A549 (cell line): Measurements from ENCODE around the gene TPM4.
"Not testable (repeated sequence)": the region's sequence is repeated elsewhere in the genome, so short reads cannot be mapped to it uniquely, and the experiment has no call there.

ENCODE experiments used
- CEBPB ChIP-seq, 2 experiments: fragments of >200 bp in 1 of 2; sonication (Bioruptor Twin) in 1 of 2; formaldehyde crosslinking in 1 of 2; IDR thresholded peaks; 2 replicates each; pipeline ENCODE4 v1.6.1; 2012 to 2016
- MYC ChIP-seq: IDR thresholded peaks from 2 replicates; pipeline ENCODE4 v1.6.1; 2012; ENCODE audit warnings: mild to moderate bottlenecking, inconsistent platforms, low read length, improper control_type of control experiment, borderline replicate concordance
- RAD21 ChIP-seq, 2 experiments: fragments of >200 bp in 1 of 2; sonication (Bioruptor Twin) in 1 of 2; formaldehyde crosslinking in 1 of 2; IDR thresholded peaks in 1 of 2; conservative IDR thresholded peaks in 1 of 2; 2 replicates in 1 of 2; 3 replicates in 1 of 2; pipeline ENCODE4 v1.6.1; 2012 to 2018; ENCODE audit warnings: inconsistent platforms in 1 of 2
- RNF2 ChIP-seq: fragments of 200-600 bp; sonication (generic); IDR thresholded peaks from 2 replicates; pipeline ENCODE4 v1.6.1; 2016; ENCODE audit warnings: low read depth, mild to moderate bottlenecking, antibody characterized with exemption, moderate library complexity, borderline replicate concordance
- SREBF2 ChIP-seq: fragments of 450-650 bp; IDR thresholded peaks from 2 replicates; pipeline ENCODE4 v1.6.1; 2014; ENCODE audit warnings: mild to moderate bottlenecking, moderate library complexity
- TF ChIP-seq, protein P1 (sequence below): fragments of >200 bp; sonication (Bioruptor Twin); formaldehyde crosslinking; IDR thresholded peaks from 3 replicates; pipeline ENCODE4 v1.5.1; 2016
- TF ChIP-seq, protein P2 (sequence below): fragments of 150-350 bp; IDR thresholded peaks from 2 replicates; pipeline ENCODE4 v1.6.1; 2014; ENCODE audit warnings: low read depth, mild to moderate bottlenecking, low read length

GRCh38 chr19:16099314-16099965 is 23.1 kb downstream of the TPM4 start:
- not testable (repeated sequence) for TF ChIP-seq CEBPB (IDR thresholded peaks at IDR 0.05); SREBF2; RNF2; MYC; RAD21 (conservative IDR thresholded peaks at IDR 0.05 in 1 of 2, IDR thresholded peaks at IDR 0.05 in 1 of 2)
- TF ChIP-seq, protein P1, sequence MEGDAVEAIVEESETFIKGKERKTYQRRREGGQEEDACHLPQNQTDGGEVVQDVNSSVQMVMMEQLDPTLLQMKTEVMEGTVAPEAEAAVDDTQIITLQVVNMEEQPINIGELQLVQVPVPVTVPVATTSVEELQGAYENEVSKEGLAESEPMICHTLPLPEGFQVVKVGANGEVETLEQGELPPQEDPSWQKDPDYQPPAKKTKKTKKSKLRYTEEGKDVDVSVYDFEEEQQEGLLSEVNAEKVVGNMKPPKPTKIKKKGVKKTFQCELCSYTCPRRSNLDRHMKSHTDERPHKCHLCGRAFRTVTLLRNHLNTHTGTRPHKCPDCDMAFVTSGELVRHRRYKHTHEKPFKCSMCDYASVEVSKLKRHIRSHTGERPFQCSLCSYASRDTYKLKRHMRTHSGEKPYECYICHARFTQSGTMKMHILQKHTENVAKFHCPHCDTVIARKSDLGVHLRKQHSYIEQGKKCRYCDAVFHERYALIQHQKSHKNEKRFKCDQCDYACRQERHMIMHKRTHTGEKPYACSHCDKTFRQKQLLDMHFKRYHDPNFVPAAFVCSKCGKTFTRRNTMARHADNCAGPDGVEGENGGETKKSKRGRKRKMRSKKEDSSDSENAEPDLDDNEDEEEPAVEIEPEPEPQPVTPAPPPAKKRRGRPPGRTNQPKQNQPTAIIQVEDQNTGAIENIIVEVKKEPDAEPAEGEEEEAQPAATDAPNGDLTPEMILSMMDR: not testable (repeated sequence)
- TF ChIP-seq, protein P2, sequence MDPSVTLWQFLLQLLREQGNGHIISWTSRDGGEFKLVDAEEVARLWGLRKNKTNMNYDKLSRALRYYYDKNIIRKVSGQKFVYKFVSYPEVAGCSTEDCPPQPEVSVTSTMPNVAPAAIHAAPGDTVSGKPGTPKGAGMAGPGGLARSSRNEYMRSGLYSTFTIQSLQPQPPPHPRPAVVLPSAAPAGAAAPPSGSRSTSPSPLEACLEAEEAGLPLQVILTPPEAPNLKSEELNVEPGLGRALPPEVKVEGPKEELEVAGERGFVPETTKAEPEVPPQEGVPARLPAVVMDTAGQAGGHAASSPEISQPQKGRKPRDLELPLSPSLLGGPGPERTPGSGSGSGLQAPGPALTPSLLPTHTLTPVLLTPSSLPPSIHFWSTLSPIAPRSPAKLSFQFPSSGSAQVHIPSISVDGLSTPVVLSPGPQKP: not testable (repeated sequence)
